NB4 (cell line): Measurements from ENCODE around the gene B3GAT3.

Experiments
- DNase-seq: peaks from one replicate; pipeline ENCODE4 v3.0.0; 2010; ENCODE audit warnings: low read depth
- H3K4me3 ChIP-seq: one replicate; pipeline ENCODE4 v1.5.1; 2011; ENCODE audit warnings: mild to moderate bottlenecking, low read depth, low read length, moderate library complexity
- CTCF ChIP-seq: IDR thresholded peaks from one replicate; pipeline ENCODE4 v1.5.1; 2012; ENCODE audit warnings: low read depth, low read length
- MAX ChIP-seq: IDR thresholded peaks from 2 replicates; pipeline ENCODE4 v1.6.1; 2011; ENCODE audit warnings: low read depth, low read length
- MYC ChIP-seq: IDR thresholded peaks from 2 replicates; pipeline ENCODE4 v1.6.1; 2011; ENCODE audit warnings: low read depth, low read length
- POLR2A ChIP-seq: IDR thresholded peaks from 2 replicates; pipeline ENCODE4 v1.6.1; 2011; ENCODE audit warnings: mild to moderate bottlenecking; ENCODE audit not compliant: insufficient read length; ENCODE audit errors: extremely low read depth

Gene B3GAT3

DNA sequence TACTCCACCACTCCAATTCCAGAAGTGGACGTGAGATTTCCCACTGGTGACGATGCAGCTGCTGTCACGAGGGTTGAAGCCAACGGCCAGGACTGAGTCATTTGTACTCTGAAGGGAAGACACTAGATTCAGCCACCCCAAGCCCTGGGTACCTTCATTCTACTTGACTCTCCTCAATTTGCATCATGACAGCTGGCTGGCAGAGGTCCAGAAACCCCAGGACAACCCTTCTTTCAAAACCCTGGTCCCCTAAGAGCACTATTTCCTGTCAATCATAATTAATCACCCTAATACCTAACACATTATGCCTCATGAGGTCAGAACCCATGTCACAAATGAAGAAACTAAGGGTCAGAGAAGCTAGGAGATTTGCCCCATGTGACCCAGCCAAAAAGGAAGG is 14.1 kb downstream of the B3GAT3 start:
- TF ChIP-seq MYC (no peak), MAX (no peak), CTCF (no peak), POLR2A (no peak)
- DNase-seq = peak; percentile 25
- no peak overlapping the region for H3K4me3 ChIP-seq

- TF ChIP-seq CTCF (no peak), MAX (no peak), POLR2A (no peak), MYC (no peak)
- DNase-seq = no peak
- no peak overlapping the region for H3K4me3 ChIP-seq
Measured at GRCh38 chr11:62605902-62606301, 15.9 kb downstream of the B3GAT3 start.

GRCh38 chr11:62605467-62605866 is 16.3 kb downstream of the B3GAT3 start:
- no peak for DNase-seq
- no peak overlapping the region for H3K4me3 ChIP-seq
- TF ChIP-seq POLR2A (no peak), MAX (no peak), MYC (no peak), CTCF (no peak)

- H3K4me3 ChIP-seq = no peak overlapping the region
- DNase-seq = no peak
- TF ChIP-seq POLR2A = no peak
- TF ChIP-seq MAX = no peak
- TF ChIP-seq MYC = no peak
- TF ChIP-seq CTCF = no peak
Measured at GRCh38 chr11:62604460-62605120, 17.2 kb downstream of the B3GAT3 start.

DNA sequence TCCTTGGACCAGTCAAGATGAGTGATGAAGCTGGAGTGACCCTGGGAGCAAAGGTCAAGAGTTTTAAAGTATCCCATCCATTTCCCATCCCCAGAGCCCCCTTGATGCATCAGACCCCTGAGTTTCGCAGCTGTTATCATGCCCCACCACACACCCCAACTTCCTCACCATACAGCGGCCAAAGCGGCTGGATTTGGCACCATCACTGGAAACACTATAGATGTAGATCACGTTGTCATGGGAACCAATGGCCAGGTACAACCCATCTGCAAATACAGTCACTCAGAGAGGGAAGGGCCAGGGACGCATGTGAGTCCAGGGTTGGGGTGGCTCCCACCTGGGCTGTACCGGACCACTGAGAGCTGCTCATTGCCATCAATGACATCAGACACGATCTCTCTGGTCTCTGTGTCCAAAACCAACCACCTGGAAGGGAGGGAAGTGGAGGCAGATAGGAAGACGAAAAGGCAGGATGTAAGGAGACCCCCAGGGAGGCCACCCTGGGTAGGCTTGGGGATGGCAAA is 17.9 kb downstream of the B3GAT3 start:
- TF ChIP-seq POLR2A = no peak
- no peak for TF ChIP-seq MYC
- no peak for TF ChIP-seq MAX
- no peak for TF ChIP-seq CTCF
- H3K4me3 ChIP-seq = no peak overlapping the region
- DNase-seq = no peak
